Measurements from ENCODE around the gene TENM4. TPM values are rescaled to one million over a fixed set of nuclear protein-coding genes. Genes with fewer than 3 reads are reported as not detected.

TENM4 gene
- polyA plus RNA-seq, 1 of the 3 experiments (the other 2 are of a cell fraction) = 16.7 TPM

- Histone ChIP-seq H3K27me3 (ENCODE audit: insufficient read depth) (no peaks in the 10 kb centered on the region), H3F3A (replicated peaks; ENCODE audit: insufficient read depth) (no peaks in the 10 kb centered on the region), H3K9me2 (no peaks in the 10 kb centered on the region), H3K4me2 (no peak overlapping the region), H3K36me3 (replicated peaks in 1 of 2; ENCODE audit: control insufficient read depth in 1 of 2, insufficient read depth in 2 of 2, low read length in 1 of 2) (no peaks in the 10 kb centered on the region), H3K9me3 (no peaks in the 10 kb centered on the region), H3K9ac (no peak overlapping the region), H4K20me1 (ENCODE audit: insufficient read depth) (no peaks in the 10 kb centered on the region), H2AFZ (ENCODE audit: low read depth) (no peak overlapping the region), H3K4me1 (ENCODE audit: control insufficient read depth in 1 of 2, insufficient read depth in 2 of 2, low read depth in 1 of 2, low read length in 1 of 2) (peaks cover 0 to 8% of the 10 kb centered on the region in 2 experiments; a peak in 1 of 4 replicates), H3K79me2 (ENCODE audit: insufficient read depth) (no peaks in the 10 kb centered on the region), H3K4me3 (ENCODE audit: low read depth in 2 of 2, low read length in 1 of 2) (no peak overlapping the region; a peak in 1 of 4 replicates), H3K27ac (ENCODE audit: low read depth in 2 of 2, low read length in 1 of 2) (no peak overlapping the region)
- peak; percentile 52; the same call in 1 of the 2 replicates for TF ChIP-seq MXI1 (IDR thresholded peaks at IDR 0.05; ENCODE audit: low read depth, low read length)
- TF ChIP-seq MEF2A (IDR thresholded peaks at IDR 0.05; ENCODE audit: borderline replicate concordance, low read depth) = no peak
- TF ChIP-seq RAD21 (IDR thresholded peaks at IDR 0.05; ENCODE audit: low read length) = peak; percentile 73
- TF ChIP-seq, protein P1, sequence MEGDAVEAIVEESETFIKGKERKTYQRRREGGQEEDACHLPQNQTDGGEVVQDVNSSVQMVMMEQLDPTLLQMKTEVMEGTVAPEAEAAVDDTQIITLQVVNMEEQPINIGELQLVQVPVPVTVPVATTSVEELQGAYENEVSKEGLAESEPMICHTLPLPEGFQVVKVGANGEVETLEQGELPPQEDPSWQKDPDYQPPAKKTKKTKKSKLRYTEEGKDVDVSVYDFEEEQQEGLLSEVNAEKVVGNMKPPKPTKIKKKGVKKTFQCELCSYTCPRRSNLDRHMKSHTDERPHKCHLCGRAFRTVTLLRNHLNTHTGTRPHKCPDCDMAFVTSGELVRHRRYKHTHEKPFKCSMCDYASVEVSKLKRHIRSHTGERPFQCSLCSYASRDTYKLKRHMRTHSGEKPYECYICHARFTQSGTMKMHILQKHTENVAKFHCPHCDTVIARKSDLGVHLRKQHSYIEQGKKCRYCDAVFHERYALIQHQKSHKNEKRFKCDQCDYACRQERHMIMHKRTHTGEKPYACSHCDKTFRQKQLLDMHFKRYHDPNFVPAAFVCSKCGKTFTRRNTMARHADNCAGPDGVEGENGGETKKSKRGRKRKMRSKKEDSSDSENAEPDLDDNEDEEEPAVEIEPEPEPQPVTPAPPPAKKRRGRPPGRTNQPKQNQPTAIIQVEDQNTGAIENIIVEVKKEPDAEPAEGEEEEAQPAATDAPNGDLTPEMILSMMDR (IDR thresholded peaks at IDR 0.05) = peak; percentile 94
- 0 out of 2 replicates have a peak, but pooled peaks have one; percentile 20 for TF ChIP-seq PBX3 (IDR thresholded peaks at IDR 0.05)
- no peak for TF ChIP-seq FOXJ3 (CRISPR knock-in tag; IDR thresholded peaks at IDR 0.05)
- peak; percentile 72 for TF ChIP-seq SMC3 (IDR thresholded peaks at IDR 0.05; ENCODE audit: low read depth, low read length)
- ChIA-PET CTCF (interaction anchor here (0.6 to 6.8 kb wide), 91 partner anchors 9 to 1965 kb away, joined by 3 to 103 read pairs (median 5); partner anchors contain the start of gene TENM4), POLR2A (no interaction called here)
- WGBS (ENCODE audit: low lambda C conversion rate) = 20% methylated on average over 7 of the region's 7 CpGs
- DNase-seq = peak; percentile 54
Observed at GRCh38 chr11:78646564-78647185, 794.2 kb downstream of the TENM4 start.

DNA sequence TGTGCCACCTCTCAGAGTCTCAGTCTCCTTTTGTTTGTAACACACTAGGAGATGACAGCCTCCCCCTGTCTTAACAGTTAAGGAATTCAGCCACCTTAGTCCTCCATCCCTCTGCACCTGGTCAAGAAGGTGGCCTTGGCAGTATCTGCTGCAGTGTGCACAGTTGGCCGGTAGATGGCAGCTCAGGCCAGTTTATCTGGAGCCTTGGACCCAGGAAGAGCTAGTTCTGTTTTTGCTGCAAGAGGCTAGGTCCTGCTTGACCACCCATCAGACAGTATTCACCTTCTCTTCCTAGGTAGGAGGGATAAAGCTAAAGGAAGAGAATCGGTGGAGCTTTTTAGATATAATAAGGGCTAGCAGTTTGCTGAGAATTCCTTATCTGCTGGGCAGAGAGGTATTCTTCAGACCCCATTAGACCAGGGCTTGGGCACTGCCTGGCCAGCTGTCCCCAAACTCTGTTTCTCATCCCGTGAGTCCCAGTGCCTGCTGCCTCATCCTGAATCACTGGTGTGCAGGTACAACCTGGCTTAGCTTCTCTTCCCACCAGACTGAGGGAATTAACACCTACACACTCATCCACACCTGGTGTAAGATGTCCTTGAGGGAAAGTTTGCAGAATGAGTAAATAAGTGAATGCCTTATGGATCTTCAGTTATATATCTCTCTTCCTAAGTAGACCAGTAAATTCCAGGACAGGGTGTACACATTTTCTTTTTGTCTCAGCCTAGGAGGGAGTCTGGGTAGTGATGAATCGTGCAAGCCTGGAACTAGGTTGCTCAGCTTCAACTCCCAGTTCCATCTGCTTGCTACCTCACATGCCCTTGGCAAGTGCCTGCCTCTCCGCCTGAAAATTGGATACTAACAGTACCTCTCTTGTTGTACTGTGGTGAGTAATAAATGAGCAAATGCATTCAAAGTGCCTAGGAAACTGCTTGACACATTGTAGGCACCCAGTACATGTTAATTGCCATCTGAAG, 795.3 kb downstream of the TENM4 start:
- H3K9me3 ChIP-seq = no peaks in the 10 kb centered on the region
- TF ChIP-seq RAD21 (IDR thresholded peaks at IDR 0.05; ENCODE audit: low read length) = peak; percentile 97
- no peak for TF ChIP-seq GATA2 (CRISPR knock-in tag; IDR thresholded peaks at IDR 0.05)
- no peak for TF ChIP-seq SIN3A (IDR thresholded peaks at IDR 0.05; ENCODE audit: borderline replicate concordance, low read depth, low read length)
- no peak for TF ChIP-seq CHD2 (IDR thresholded peaks at IDR 0.05; ENCODE audit: low read length, partially characterized antibody)
- no peak for TF ChIP-seq EP300 (IDR thresholded peaks at IDR 0.05; ENCODE audit: borderline replicate concordance in 1 of 2, low read depth in 1 of 2, low read length in 1 of 2)
- peak; percentile 28; the same call in 1 of the 2 replicates for TF ChIP-seq RCOR1 (IDR thresholded peaks at IDR 0.05; ENCODE audit: low read length)
- TF ChIP-seq, protein P1 (IDR thresholded peaks at IDR 0.05) = peak; percentile 98
- peak; percentile 77 for TF ChIP-seq SMC3 (IDR thresholded peaks at IDR 0.05; ENCODE audit: low read depth, low read length)
- no peak for TF ChIP-seq RFX5 (IDR thresholded peaks at IDR 0.05; ENCODE audit: low read length)
- no peak for TF ChIP-seq TAF1 (IDR thresholded peaks at IDR 0.05; ENCODE audit: borderline replicate concordance, low read depth, low read length)
- 41% methylated on average over 4 of the region's 5 CpGs for WGBS (ENCODE audit: low lambda C conversion rate)
- H3K9ac ChIP-seq = no peak overlapping the region
- no peaks in the 10 kb centered on the region for H3K36me3 ChIP-seq (replicated peaks in 1 of 2; ENCODE audit: control insufficient read depth in 1 of 2, insufficient read depth in 2 of 2, low read length in 1 of 2)
- no peaks in the 10 kb centered on the region for H3K27me3 ChIP-seq (ENCODE audit: insufficient read depth)
- H3K79me2 ChIP-seq (ENCODE audit: insufficient read depth) = no peaks in the 10 kb centered on the region
- ChIA-PET POLR2A (interaction anchor here (1.4 kb wide), 1 partner anchor 316 kb away, joined by 3 read pairs; no protein-coding TSS in a partner anchor), CTCF (interaction anchor here (0.6 to 6.8 kb wide), 106 partner anchors 10 to 1967 kb away, joined by 3 to 103 read pairs (median 5); partner anchors contain the start of gene TENM4)
- H3K4me1 ChIP-seq (ENCODE audit: control insufficient read depth in 1 of 2, insufficient read depth in 2 of 2, low read depth in 1 of 2, low read length in 1 of 2) = peaks cover 0 to 8% of the 10 kb centered on the region in 2 experiments; a peak in 1 of 4 replicates
- H3K4me2 ChIP-seq = peak overlapping the region; percentile 51; the same call in 1 of the 2 replicates
- H3K27ac ChIP-seq (ENCODE audit: low read depth in 2 of 2, low read length in 1 of 2) = no peak overlapping the region
- no peak overlapping the region; a peak in 1 of 4 replicates for H3K4me3 ChIP-seq (ENCODE audit: low read depth in 2 of 2, low read length in 1 of 2)
- no peak overlapping the region for H2AFZ ChIP-seq (ENCODE audit: low read depth)
- peak; percentile 80 for DNase-seq
- no peaks in the 10 kb centered on the region for H3K9me2 ChIP-seq
- H4K20me1 ChIP-seq (ENCODE audit: insufficient read depth) = no peaks in the 10 kb centered on the region
- no peaks in the 10 kb centered on the region for H3F3A ChIP-seq (replicated peaks; ENCODE audit: insufficient read depth)

All from SK-N-SH (cell line).